Neuronal stem cell (in vitro differentiated cells): ENCODE measurements around the gene ADCY1.

Experiments used
- DNase-seq: peaks from one replicate; pipeline ENCODE4 v3.0.0-alpha.2; 2013; ENCODE audit warnings: low spot score
- H2AFZ ChIP-seq: one replicate; pipeline ENCODE4 v1.6.1; 2013; ENCODE audit warnings: mild to moderate bottlenecking, low read length, inconsistent platforms
- H2AK5ac ChIP-seq: 2 replicates; pipeline ENCODE4 v1.6.1; 2013; ENCODE audit warnings: low read depth, mild to moderate bottlenecking, inconsistent platforms, low read length, moderate library complexity, mixed read lengths
- H2BK120ac ChIP-seq: 2 replicates; pipeline ENCODE4 v1.6.1; 2013; ENCODE audit warnings: low read depth, mild to moderate bottlenecking, inconsistent platforms, low read length, moderate library complexity, mixed read lengths
- H2BK12ac ChIP-seq: one replicate; pipeline ENCODE4 v1.6.1; 2013; ENCODE audit warnings: low read length, inconsistent platforms
- H2BK15ac ChIP-seq: 2 replicates; pipeline ENCODE4 v1.6.1; 2013; ENCODE audit warnings: mild to moderate bottlenecking, low read length, inconsistent platforms, mixed read lengths
- H2BK5ac ChIP-seq: one replicate; pipeline ENCODE4 v1.6.1; 2013; ENCODE audit warnings: inconsistent platforms, mild to moderate bottlenecking, low read length, moderate library complexity
- H3K14ac ChIP-seq: one replicate; pipeline ENCODE4 v1.6.1; 2013; ENCODE audit warnings: low read length, inconsistent platforms
- H3K18ac ChIP-seq: 2 replicates; pipeline ENCODE4 v1.6.1; 2013; ENCODE audit warnings: low read length, inconsistent platforms
- H3K23ac ChIP-seq: 2 replicates; pipeline ENCODE4 v1.6.1; 2013; ENCODE audit warnings: low read depth, mild to moderate bottlenecking, mixed read lengths, low read length, inconsistent platforms; ENCODE audit not compliant: poor library complexity
- H3K27ac ChIP-seq: replicated peaks from 3 replicates; pipeline ENCODE4 v1.5.1; 2013; ENCODE audit warnings: low read length, inconsistent platforms
- H3K27me3 ChIP-seq, 3 experiments: 2 replicates each; pipeline ENCODE4 v1.6.1; 2013; ENCODE audit warnings: low read length in 3 of 3, mild to moderate bottlenecking in 2 of 3, inconsistent platforms in 1 of 3, low read depth in 1 of 3, mixed read lengths in 1 of 3, moderate library complexity in 1 of 3; ENCODE audit not compliant: control insufficient read depth in 3 of 3, insufficient read depth in 3 of 3
- H3K36me3 ChIP-seq, 2 donors: replicated peaks in 1 of 2; 2 replicates each; pipeline ENCODE4 v1.6.1; 2013; ENCODE audit warnings: low read length in 2 of 2; ENCODE audit not compliant: control insufficient read depth in 2 of 2, insufficient read depth in 2 of 2
- H3K4ac ChIP-seq: 2 replicates; pipeline ENCODE4 v1.6.1; 2013; ENCODE audit warnings: inconsistent platforms, mild to moderate bottlenecking, low read length, moderate library complexity
- H3K4me1 ChIP-seq, 2 donors: 1 replicate in 1 of 2; 2 replicates in 1 of 2; pipeline ENCODE4 v1.6.1; 2013; ENCODE audit warnings: low read length in 2 of 2, low read depth in 1 of 2; ENCODE audit not compliant: control insufficient read depth in 2 of 2, insufficient read depth in 1 of 2
- H3K4me2 ChIP-seq: one replicate; pipeline ENCODE4 v1.6.1; 2013; ENCODE audit warnings: mild to moderate bottlenecking, low read length, inconsistent platforms; ENCODE audit not compliant: insufficient read depth, poor library complexity, severe bottlenecking
- H3K4me3 ChIP-seq, 2 donors: 2 replicates each; pipeline ENCODE4 v1.5.1; 2013; ENCODE audit warnings: low read length in 2 of 2, mild to moderate bottlenecking in 2 of 2, inconsistent platforms in 1 of 2, moderate library complexity in 1 of 2
- H3K79me1 ChIP-seq: one replicate; pipeline ENCODE4 v1.6.1; 2013; ENCODE audit warnings: low read depth, mild to moderate bottlenecking, inconsistent platforms, low read length, moderate library complexity
- H3K9ac ChIP-seq: one replicate; pipeline ENCODE4 v1.6.1; 2013; ENCODE audit warnings: mild to moderate bottlenecking, low read depth, low read length, inconsistent platforms; ENCODE audit not compliant: poor library complexity
- H3K9me3 ChIP-seq, 2 donors: replicated peaks in 1 of 2; 2 replicates each; pipeline versions ENCODE3 to v1.6.1; 2013; ENCODE audit warnings: low read length in 2 of 2, mild to moderate bottlenecking in 2 of 2, inconsistent platforms in 1 of 2, low read depth in 1 of 2, mixed read lengths in 1 of 2, moderate library complexity in 1 of 2; ENCODE audit not compliant: control insufficient read depth in 2 of 2, insufficient read depth in 1 of 2
- H4K8ac ChIP-seq: one replicate; pipeline ENCODE4 v1.6.1; 2013; ENCODE audit warnings: low read depth, mild to moderate bottlenecking, inconsistent platforms, low read length, moderate library complexity
- H4K91ac ChIP-seq: one replicate; pipeline ENCODE4 v1.6.1; 2013; ENCODE audit warnings: low read length, low read depth, mild to moderate bottlenecking, inconsistent platforms; ENCODE audit not compliant: poor library complexity
- WGBS, 2 donors: extraction: QIAGEN DNeasy Blood & Tissue Kit; methylation state at CpG; one replicate each; pipeline ENCODE4 v1.1.7; 2013; ENCODE audit warnings: missing lambda C conversion rate in 2 of 2, mixed read lengths in 1 of 2; ENCODE audit not compliant: insufficient read length in 2 of 2, insufficient replicate concordance in 1 of 2; ENCODE audit errors: extremely low coverage in 2 of 2; 5-methylcytosine and 5-hydroxymethylcytosine counted together

The ADCY1 gene

GRCh38 chr7:45686441-45687184 is 112.4 kb downstream of the ADCY1 start:
- H3K27me3 ChIP-seq, result no peaks in the 10 kb centered on the region
- H4K8ac ChIP-seq, result no peak overlapping the region
- DNase-seq, result no peak
- H3K4me1 ChIP-seq, result peaks cover 0 to 4% of the 10 kb centered on the region in 2 donors
- H2BK120ac ChIP-seq, result no peak overlapping the region
- no peak overlapping the region for H4K91ac ChIP-seq
- no peak overlapping the region for H3K4me2 ChIP-seq
- H3K9me3 ChIP-seq, result no peaks in the 10 kb centered on the region
- no CpG with 5 or more reads among the region's 19 CpGs for WGBS, 2 donors
- H3K27ac ChIP-seq, result no peak overlapping the region
- H3K18ac ChIP-seq, result no peak overlapping the region
- H3K14ac ChIP-seq, result peak overlapping the region; percentile 92
- no peak overlapping the region for H3K4me3 ChIP-seq
- H2BK12ac ChIP-seq, result no peak overlapping the region
- peak overlapping the region; percentile 14 for H3K9ac ChIP-seq
- H3K79me1 ChIP-seq, result no peaks in the 10 kb centered on the region
- peak overlapping the region; percentile 66 for H3K23ac ChIP-seq
- H2AFZ ChIP-seq, result no peak overlapping the region
- H2AK5ac ChIP-seq, result no peak overlapping the region
- H3K36me3 ChIP-seq, result peaks cover 0 to 2% of the 10 kb centered on the region in 2 donors
- no peak overlapping the region for H3K4ac ChIP-seq
- no peak overlapping the region for H2BK15ac ChIP-seq
- no peak overlapping the region for H2BK5ac ChIP-seq

GRCh38 chr7:45687185-45687560 is 113.0 kb downstream of the ADCY1 start:
- Histone ChIP-seq H2BK12ac (no peak overlapping the region), H3K36me3 (peaks cover 0 to 2% of the 10 kb centered on the region in 2 donors), H2BK5ac (no peak overlapping the region), H2BK15ac (no peak overlapping the region), H3K4me2 (no peak overlapping the region), H4K91ac (no peak overlapping the region), H3K14ac (no peak overlapping the region), H3K23ac (no peak overlapping the region), H3K9ac (no peak overlapping the region), H3K27ac (no peak overlapping the region), H2BK120ac (no peak overlapping the region), H4K8ac (no peak overlapping the region), H3K4me3 (no peak overlapping the region), H3K27me3 (no peaks in the 10 kb centered on the region), H3K18ac (no peak overlapping the region), H3K79me1 (no peaks in the 10 kb centered on the region), H3K4me1 (peaks cover 0 to under 1% of the 10 kb centered on the region in 2 donors), H3K4ac (no peak overlapping the region), H3K9me3 (no peaks in the 10 kb centered on the region), H2AFZ (no peak overlapping the region), H2AK5ac (no peak overlapping the region)
- no peak for DNase-seq
- no CpG with 5 or more reads among the region's 3 CpGs for WGBS, 2 donors

DNA sequence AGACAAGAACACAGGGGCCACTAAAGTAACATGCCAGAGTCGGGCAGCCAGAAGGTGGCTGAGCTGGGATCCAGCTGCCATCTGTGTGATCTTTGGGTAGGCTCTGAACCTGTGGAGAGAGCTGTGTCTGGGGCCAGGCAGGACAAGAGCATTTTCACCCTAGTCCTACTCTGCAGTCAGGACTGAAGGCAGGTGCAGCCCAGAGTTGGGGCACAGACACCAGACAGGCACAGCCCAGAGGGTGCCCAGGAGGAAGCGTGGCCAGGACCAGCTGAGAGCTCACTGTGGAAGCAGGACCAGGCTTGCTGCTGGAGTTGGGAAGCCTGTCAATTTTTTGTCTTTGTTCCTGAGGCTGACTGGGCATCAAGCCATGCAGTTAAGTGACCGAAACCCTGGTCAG is 113.6 kb downstream of the ADCY1 start:
- Histone ChIP-seq H3K4ac (no peak overlapping the region), H2BK12ac (no peak overlapping the region), H2BK15ac (no peak overlapping the region), H3K18ac (no peak overlapping the region), H3K14ac (no peak overlapping the region), H3K27me3 (no peaks in the 10 kb centered on the region), H3K36me3 (peaks cover 0 to 2% of the 10 kb centered on the region in 2 donors), H2BK5ac (no peak overlapping the region), H3K23ac (no peak overlapping the region), H2AFZ (no peak overlapping the region), H3K4me1 (no peaks in the 10 kb centered on the region), H3K27ac (no peak overlapping the region), H2AK5ac (no peak overlapping the region), H3K9me3 (no peaks in the 10 kb centered on the region), H3K4me2 (no peak overlapping the region), H3K9ac (no peak overlapping the region), H4K8ac (no peak overlapping the region), H2BK120ac (no peak overlapping the region), H4K91ac (no peak overlapping the region), H3K79me1 (no peaks in the 10 kb centered on the region), H3K4me3 (no peak overlapping the region)
- no peak for DNase-seq
- WGBS, 2 donors, result no CpG with 5 or more reads among the region's 3 CpGs

- no peak for DNase-seq
- Histone ChIP-seq H3K14ac (no peak overlapping the region), H3K4me1 (no peaks in the 10 kb centered on the region), H2BK5ac (no peak overlapping the region), H2AFZ (no peak overlapping the region), H3K4me2 (no peak overlapping the region), H3K27ac (no peak overlapping the region), H3K9ac (no peak overlapping the region), H2BK12ac (no peak overlapping the region), H3K18ac (no peak overlapping the region), H3K4ac (no peak overlapping the region), H3K27me3 (no peaks in the 10 kb centered on the region), H3K4me3 (no peak overlapping the region), H4K91ac (no peak overlapping the region), H3K79me1 (no peaks in the 10 kb centered on the region), H2BK15ac (no peak overlapping the region), H2AK5ac (no peak overlapping the region), H3K23ac (no peak overlapping the region), H3K9me3 (no peaks in the 10 kb centered on the region), H2BK120ac (no peak overlapping the region), H4K8ac (no peak overlapping the region), H3K36me3 (peaks cover 0 to 2% of the 10 kb centered on the region in 2 donors)
Measured at GRCh38 chr7:45688382-45688781, 114.2 kb downstream of the ADCY1 start.
